HL-60 (cell line): ENCODE results near the gene DKK3.

ENCODE experiments used
- POLR2AphosphoS5 ChIP-seq: IDR thresholded peaks from 2 replicates; pipeline ENCODE4 v1.6.1; 2012; ENCODE audit warnings: low read depth
- TF ChIP-seq, protein P1 (sequence below): IDR thresholded peaks from one replicate; pipeline ENCODE4 v1.5.1; 2011; ENCODE audit warnings: low read length, control low read depth, inconsistent platforms; ENCODE audit not compliant: insufficient read depth
- TF ChIP-seq, protein P2 (sequence below): IDR thresholded peaks from 2 replicates; pipeline ENCODE4 v1.6.1; 2012; ENCODE audit warnings: low read depth; ENCODE audit not compliant: insufficient replicate concordance

DNA sequence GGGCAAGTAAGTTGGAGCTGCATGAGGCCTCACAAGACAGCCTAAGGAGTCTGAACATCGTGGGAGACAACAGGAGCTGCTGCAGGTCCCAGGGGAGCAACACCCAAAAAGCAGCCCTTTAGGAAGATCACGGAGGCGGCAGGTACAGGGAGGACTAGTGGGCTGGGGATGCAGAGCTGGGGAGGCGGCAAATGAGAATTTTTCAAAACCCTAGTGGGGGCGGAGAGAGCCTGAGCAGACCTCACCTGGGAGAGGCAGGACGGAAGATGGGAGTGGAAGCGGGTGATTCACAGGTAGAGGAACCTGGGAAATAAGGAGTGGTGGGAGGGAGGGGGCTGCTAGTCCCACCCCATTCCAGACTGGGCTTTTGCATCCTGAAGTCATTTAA lies 42.1 kb downstream of the DKK3 start:
- TF ChIP-seq, protein P1, sequence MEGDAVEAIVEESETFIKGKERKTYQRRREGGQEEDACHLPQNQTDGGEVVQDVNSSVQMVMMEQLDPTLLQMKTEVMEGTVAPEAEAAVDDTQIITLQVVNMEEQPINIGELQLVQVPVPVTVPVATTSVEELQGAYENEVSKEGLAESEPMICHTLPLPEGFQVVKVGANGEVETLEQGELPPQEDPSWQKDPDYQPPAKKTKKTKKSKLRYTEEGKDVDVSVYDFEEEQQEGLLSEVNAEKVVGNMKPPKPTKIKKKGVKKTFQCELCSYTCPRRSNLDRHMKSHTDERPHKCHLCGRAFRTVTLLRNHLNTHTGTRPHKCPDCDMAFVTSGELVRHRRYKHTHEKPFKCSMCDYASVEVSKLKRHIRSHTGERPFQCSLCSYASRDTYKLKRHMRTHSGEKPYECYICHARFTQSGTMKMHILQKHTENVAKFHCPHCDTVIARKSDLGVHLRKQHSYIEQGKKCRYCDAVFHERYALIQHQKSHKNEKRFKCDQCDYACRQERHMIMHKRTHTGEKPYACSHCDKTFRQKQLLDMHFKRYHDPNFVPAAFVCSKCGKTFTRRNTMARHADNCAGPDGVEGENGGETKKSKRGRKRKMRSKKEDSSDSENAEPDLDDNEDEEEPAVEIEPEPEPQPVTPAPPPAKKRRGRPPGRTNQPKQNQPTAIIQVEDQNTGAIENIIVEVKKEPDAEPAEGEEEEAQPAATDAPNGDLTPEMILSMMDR, result no peak
- TF ChIP-seq, protein P2, sequence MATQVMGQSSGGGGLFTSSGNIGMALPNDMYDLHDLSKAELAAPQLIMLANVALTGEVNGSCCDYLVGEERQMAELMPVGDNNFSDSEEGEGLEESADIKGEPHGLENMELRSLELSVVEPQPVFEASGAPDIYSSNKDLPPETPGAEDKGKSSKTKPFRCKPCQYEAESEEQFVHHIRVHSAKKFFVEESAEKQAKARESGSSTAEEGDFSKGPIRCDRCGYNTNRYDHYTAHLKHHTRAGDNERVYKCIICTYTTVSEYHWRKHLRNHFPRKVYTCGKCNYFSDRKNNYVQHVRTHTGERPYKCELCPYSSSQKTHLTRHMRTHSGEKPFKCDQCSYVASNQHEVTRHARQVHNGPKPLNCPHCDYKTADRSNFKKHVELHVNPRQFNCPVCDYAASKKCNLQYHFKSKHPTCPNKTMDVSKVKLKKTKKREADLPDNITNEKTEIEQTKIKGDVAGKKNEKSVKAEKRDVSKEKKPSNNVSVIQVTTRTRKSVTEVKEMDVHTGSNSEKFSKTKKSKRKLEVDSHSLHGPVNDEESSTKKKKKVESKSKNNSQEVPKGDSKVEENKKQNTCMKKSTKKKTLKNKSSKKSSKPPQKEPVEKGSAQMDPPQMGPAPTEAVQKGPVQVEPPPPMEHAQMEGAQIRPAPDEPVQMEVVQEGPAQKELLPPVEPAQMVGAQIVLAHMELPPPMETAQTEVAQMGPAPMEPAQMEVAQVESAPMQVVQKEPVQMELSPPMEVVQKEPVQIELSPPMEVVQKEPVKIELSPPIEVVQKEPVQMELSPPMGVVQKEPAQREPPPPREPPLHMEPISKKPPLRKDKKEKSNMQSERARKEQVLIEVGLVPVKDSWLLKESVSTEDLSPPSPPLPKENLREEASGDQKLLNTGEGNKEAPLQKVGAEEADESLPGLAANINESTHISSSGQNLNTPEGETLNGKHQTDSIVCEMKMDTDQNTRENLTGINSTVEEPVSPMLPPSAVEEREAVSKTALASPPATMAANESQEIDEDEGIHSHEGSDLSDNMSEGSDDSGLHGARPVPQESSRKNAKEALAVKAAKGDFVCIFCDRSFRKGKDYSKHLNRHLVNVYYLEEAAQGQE, result no peak
- no peak for TF ChIP-seq POLR2AphosphoS5
